Heart left ventricle (tissue), 13 donors: ENCODE data around the gene RTBDN.

Experiments
- CTCF ChIP-seq, 12 donors: fragments of 200-600 bp; sonication (generic) in 4 of 12; IDR thresholded peaks; one replicate each; pipeline versions ENCODE4 v1.5.0 to v1.8.0; 2018 to 2022; ENCODE audit warnings: antibody characterized with exemption in 12 of 12, mild to moderate bottlenecking in 5 of 12
- POLR2A ChIP-seq, 2 donors: fragments of 450-650 bp; IDR thresholded peaks; one replicate each; pipeline ENCODE4 v1.6.1; 2017; ENCODE audit warnings: antibody characterized with exemption in 2 of 2, mild to moderate bottlenecking in 2 of 2, moderate library complexity in 2 of 2
- donor health status: ischemic (EF 13 %, LVEDD 7.1; RV severe dilation, severe dysfunction).
- donor health status: DM: no; HTN: yes; CAD: no.
- donor health status: DM: no; HTN: no; CAD: no.
- donor health status: ischemic (EF 25% LVEDD 6.9; RV normal size, moderate dysfunction).
- donor health status: ischemic (EF 25% LVEDD 5.7; RV mildly dilated, moderate dysfunction).
- donor health status: ischemic (EF 35%, LVEDD 5.7; RV mildly dilated, moderate dysfunction).
- donor health status: nonischemic (EF 11% LVEDD 7.7; RV severe dilation, severe dysfunction).
- donor health status: DM: yes; HTN: yes; CAD: no.
- donor health status: PGD.
- donor health status: ischemic (EF 29% LVEDD 5.4; RV normal size, mild dysfunction).
- donor health status: nonischemic (EF 23%, LVEDD 6.1; RV moderate dilation, normal function).

GRCh38 chr19:12782174-12782423, 52.3 kb downstream of the RTBDN start:
- no peak for TF ChIP-seq CTCF (IDR thresholded peaks at IDR 0.05)
- TF ChIP-seq POLR2A (IDR thresholded peaks at IDR 0.05): no peak
